HepG2 (cell line): ENCODE results near the gene DLX3.

Source experiments
- BHLHE40 ChIP-seq: IDR thresholded peaks from 2 replicates; pipeline ENCODE4 v1.6.1; 2011; ENCODE audit warnings: low read length, improper control_type of control experiment
- BRCA1 ChIP-seq: sonication (generic); formaldehyde crosslinking; IDR thresholded peaks from 2 replicates; pipeline ENCODE4 v1.4.0; 2020; ENCODE audit warnings: missing genetic modification reagents
- CBFB ChIP-seq: sonication (generic); formaldehyde crosslinking; IDR thresholded peaks from 2 replicates; pipeline ENCODE4 v1.4.0; 2020; ENCODE audit warnings: missing genetic modification reagents
- EP300 ChIP-seq, 3 experiments: sonication (generic) in 1 of 3; formaldehyde crosslinking in 1 of 3; IDR thresholded peaks; 2 replicates each; pipeline versions ENCODE4 v1.5.1 to v1.6.1; 2011 to 2020; ENCODE audit warnings: low read depth in 2 of 3, low read length in 2 of 3, borderline replicate concordance in 1 of 3, improper control_type of control experiment in 1 of 3, mild to moderate bottlenecking in 1 of 3, missing genetic modification reagents in 1 of 3, moderate library complexity in 1 of 3
- ESRRA ChIP-seq: sonication (generic); formaldehyde crosslinking; IDR thresholded peaks from 2 replicates; pipeline ENCODE4 v1.5.1; 2020; ENCODE audit warnings: mild to moderate bottlenecking, low read depth, missing genetic modification reagents
- FOXM1 ChIP-seq: sonication (generic); formaldehyde crosslinking; IDR thresholded peaks from 2 replicates; pipeline ENCODE4 v1.5.0; 2020; ENCODE audit warnings: missing genetic modification reagents
- MAFK ChIP-seq, 2 experiments: IDR thresholded peaks in 1 of 2; conservative IDR thresholded peaks in 1 of 2; 2 replicates each; pipeline ENCODE4 v1.6.1; 2011; ENCODE audit warnings: improper control_type of control experiment in 2 of 2, low read length in 2 of 2
- NFIC ChIP-seq: IDR thresholded peaks from 2 replicates; pipeline ENCODE4 v1.6.1; 2012; ENCODE audit warnings: mild to moderate bottlenecking, low read length, inconsistent platforms
- TAF1 ChIP-seq: sonication (generic); formaldehyde crosslinking; IDR thresholded peaks from 2 replicates; pipeline ENCODE4 v1.4.0; 2020; ENCODE audit warnings: missing genetic modification reagents
- ZNF839 ChIP-seq: sonication (generic); formaldehyde crosslinking; IDR thresholded peaks from 2 replicates; pipeline ENCODE4 v1.4.0; 2020; ENCODE audit warnings: missing genetic modification reagents, mild to moderate bottlenecking, borderline replicate concordance
- TF ChIP-seq, protein P1 (sequence below): sonication (generic); formaldehyde crosslinking; IDR thresholded peaks from 2 replicates; pipeline ENCODE4 v1.5.0; 2020; ENCODE audit warnings: mild to moderate bottlenecking, missing genetic modification reagents, moderate library complexity

GRCh38 chr17:50034498-50035364 is 39.7 kb upstream of the DLX3 start:
- TF ChIP-seq ESRRA (no peak), MAFK (conservative IDR thresholded peaks at IDR 0.05 in 1 of 2, IDR thresholded peaks at IDR 0.05 in 1 of 2; ENCODE audit: low read length in 2 of 2) (no peak), EP300 (IDR thresholded peaks at IDR 0.05; ENCODE audit: low read depth in 2 of 2, low read length in 2 of 2) (no peak), EP300 (CRISPR knock-in tag; IDR thresholded peaks at IDR 0.05; ENCODE audit: borderline replicate concordance) (no peak), FOXM1 (no peak), ZNF839 (CRISPR knock-in tag) (no peak), BRCA1 (CRISPR knock-in tag) (no peak), CBFB (CRISPR knock-in tag) (no peak), BHLHE40 (no peak), TAF1 (CRISPR knock-in tag) (no peak), NFIC (no peak)
- TF ChIP-seq, protein P1, sequence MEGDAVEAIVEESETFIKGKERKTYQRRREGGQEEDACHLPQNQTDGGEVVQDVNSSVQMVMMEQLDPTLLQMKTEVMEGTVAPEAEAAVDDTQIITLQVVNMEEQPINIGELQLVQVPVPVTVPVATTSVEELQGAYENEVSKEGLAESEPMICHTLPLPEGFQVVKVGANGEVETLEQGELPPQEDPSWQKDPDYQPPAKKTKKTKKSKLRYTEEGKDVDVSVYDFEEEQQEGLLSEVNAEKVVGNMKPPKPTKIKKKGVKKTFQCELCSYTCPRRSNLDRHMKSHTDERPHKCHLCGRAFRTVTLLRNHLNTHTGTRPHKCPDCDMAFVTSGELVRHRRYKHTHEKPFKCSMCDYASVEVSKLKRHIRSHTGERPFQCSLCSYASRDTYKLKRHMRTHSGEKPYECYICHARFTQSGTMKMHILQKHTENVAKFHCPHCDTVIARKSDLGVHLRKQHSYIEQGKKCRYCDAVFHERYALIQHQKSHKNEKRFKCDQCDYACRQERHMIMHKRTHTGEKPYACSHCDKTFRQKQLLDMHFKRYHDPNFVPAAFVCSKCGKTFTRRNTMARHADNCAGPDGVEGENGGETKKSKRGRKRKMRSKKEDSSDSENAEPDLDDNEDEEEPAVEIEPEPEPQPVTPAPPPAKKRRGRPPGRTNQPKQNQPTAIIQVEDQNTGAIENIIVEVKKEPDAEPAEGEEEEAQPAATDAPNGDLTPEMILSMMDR = no peak
